Measurements from ENCODE around the gene PDE2A. TPM values are rescaled to one million over a fixed set of nuclear protein-coding genes. Genes with fewer than 3 reads are reported as not detected.

Gene PDE2A
- total and polyA plus RNA-seq, 7 donors = 6.0 to 20.1 (median 8.8) TPM

- DNase-seq = no peak
- Histone ChIP-seq H3K9me3 (no peaks in the 10 kb centered on the region), H3K4me3 (no peak overlapping the region), H3K36me3 (ENCODE audit: insufficient read depth in 1 of 2, low read depth in 1 of 2) (no peaks in the 10 kb centered on the region), H3K27me3 (ENCODE audit: insufficient read depth in 3 of 3, low read length in 2 of 3) (peaks cover 0 to 10% (median 0%) of the 10 kb centered on the region in 3 donors), H3K27ac (no peak overlapping the region), H3K4me1 (peaks cover 7% of the 10 kb centered on the region)
- 86 to 93% (median 90%) methylated on average over 3 of the region's 3 CpGs for WGBS, 3 donors
- TF ChIP-seq, protein P1, sequence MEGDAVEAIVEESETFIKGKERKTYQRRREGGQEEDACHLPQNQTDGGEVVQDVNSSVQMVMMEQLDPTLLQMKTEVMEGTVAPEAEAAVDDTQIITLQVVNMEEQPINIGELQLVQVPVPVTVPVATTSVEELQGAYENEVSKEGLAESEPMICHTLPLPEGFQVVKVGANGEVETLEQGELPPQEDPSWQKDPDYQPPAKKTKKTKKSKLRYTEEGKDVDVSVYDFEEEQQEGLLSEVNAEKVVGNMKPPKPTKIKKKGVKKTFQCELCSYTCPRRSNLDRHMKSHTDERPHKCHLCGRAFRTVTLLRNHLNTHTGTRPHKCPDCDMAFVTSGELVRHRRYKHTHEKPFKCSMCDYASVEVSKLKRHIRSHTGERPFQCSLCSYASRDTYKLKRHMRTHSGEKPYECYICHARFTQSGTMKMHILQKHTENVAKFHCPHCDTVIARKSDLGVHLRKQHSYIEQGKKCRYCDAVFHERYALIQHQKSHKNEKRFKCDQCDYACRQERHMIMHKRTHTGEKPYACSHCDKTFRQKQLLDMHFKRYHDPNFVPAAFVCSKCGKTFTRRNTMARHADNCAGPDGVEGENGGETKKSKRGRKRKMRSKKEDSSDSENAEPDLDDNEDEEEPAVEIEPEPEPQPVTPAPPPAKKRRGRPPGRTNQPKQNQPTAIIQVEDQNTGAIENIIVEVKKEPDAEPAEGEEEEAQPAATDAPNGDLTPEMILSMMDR (IDR thresholded peaks at IDR 0.05) = no peak
- no peak for ATAC-seq
- intact Hi-C loops (cut with DNase I) = loop anchor here in 1 of 2 donors (10.0 kb wide), 1 partner anchor 171 kb away; no protein-coding TSS in a partner anchor
These were observed 28.2 kb downstream of the PDE2A start for GRCh38 chr11:72646024-72646423.

DNA sequence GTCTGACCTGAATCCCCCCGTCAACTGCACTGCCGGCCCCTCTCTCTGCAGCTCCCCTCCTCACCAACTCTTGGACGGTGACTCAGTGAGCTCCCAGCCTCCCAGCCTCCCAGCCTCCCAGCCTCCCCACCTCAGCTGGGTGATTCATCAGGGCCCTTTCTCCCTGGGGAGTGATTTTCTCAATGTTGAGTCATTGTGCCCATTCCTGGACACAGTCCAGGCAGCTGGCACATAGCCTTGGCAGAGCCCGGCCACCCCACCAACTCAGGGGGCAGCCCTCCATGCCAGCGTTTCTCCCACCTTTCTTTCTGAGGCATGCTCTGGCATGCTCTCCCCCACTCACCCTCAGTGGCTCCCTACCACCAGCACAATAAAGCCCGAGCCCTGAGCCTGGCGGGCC is 30.7 kb downstream of the PDE2A start:
- peaks cover 7% of the 10 kb centered on the region for H3K4me1 ChIP-seq
- intact Hi-C loops (cut with DNase I) = loop anchor here (1.0 to 10.0 kb wide), 5 partner anchors 44 to 169 kb away; no protein-coding TSS in a partner anchor
- H3K27ac ChIP-seq = no peak overlapping the region
- DNase-seq (peak in 1 of 2 donors; percentile 28), ATAC-seq (peak in 2 of 4 donors; percentile 6 to 15)
- TF ChIP-seq, protein P1 (IDR thresholded peaks at IDR 0.05) = no peak
- no peaks in the 10 kb centered on the region for H3K36me3 ChIP-seq (ENCODE audit: insufficient read depth in 1 of 2, low read depth in 1 of 2)
- H3K4me3 ChIP-seq = no peak overlapping the region
- H3K27me3 ChIP-seq (ENCODE audit: insufficient read depth in 3 of 3, low read length in 2 of 3) = peaks cover 0 to 17% (median 0%) of the 10 kb centered on the region in 3 donors
- no peaks in the 10 kb centered on the region for H3K9me3 ChIP-seq
- 69 to 84% (median 70%) methylated on average over 7 of the region's 7 CpGs for WGBS, 3 donors

GRCh38 chr11:72642884-72643522 is 31.2 kb downstream of the PDE2A start:
- TF ChIP-seq, protein P1 (IDR thresholded peaks at IDR 0.05) = peak; percentile 98
- Histone ChIP-seq H3K36me3 (ENCODE audit: insufficient read depth in 1 of 2, low read depth in 1 of 2) (no peaks in the 10 kb centered on the region), H3K9me3 (no peaks in the 10 kb centered on the region), H3K4me1 (peaks cover 7% of the 10 kb centered on the region), H3K27me3 (ENCODE audit: insufficient read depth in 3 of 3, low read length in 2 of 3) (peaks cover 0 to 17% (median 0%) of the 10 kb centered on the region in 3 donors), H3K4me3 (peak overlapping the region; percentile 72), H3K27ac (peak overlapping the region; percentile 46)
- intact Hi-C loops (cut with DNase I) = loop anchor here (1.0 to 10.0 kb wide), 5 partner anchors 44 to 168 kb away; no protein-coding TSS in a partner anchor
- WGBS, 3 donors = 1 to 3% (median 2%) methylated on average over 37 to 59 of the region's 59 CpGs
- ATAC-seq (peak; percentile 79 to 91 (median 87)), DNase-seq (peak; percentile 68 to 80)

- H3K9me3 ChIP-seq = no peaks in the 10 kb centered on the region
- peaks cover 7% of the 10 kb centered on the region for H3K4me1 ChIP-seq
- intact Hi-C loops (cut with DNase I) = loop anchor here (2.0 to 10.0 kb wide), 3 partner anchors 43 to 167 kb away; no protein-coding TSS in a partner anchor
- ATAC-seq = peak; percentile 56 to 80 (median 70)
- peak; percentile 49 to 71 for DNase-seq
- TF ChIP-seq, protein P1 (IDR thresholded peaks at IDR 0.05) = no peak
- no peaks in the 10 kb centered on the region for H3K36me3 ChIP-seq (ENCODE audit: insufficient read depth in 1 of 2, low read depth in 1 of 2)
- peaks cover 0 to 17% (median 0%) of the 10 kb centered on the region in 3 donors for H3K27me3 ChIP-seq (ENCODE audit: insufficient read depth in 3 of 3, low read length in 2 of 3)
- WGBS, 3 donors = 2 to 5% (median 3%) methylated on average over 24 to 83 of the region's 85 CpGs
- peak overlapping the region; percentile 72 for H3K4me3 ChIP-seq
- H3K27ac ChIP-seq = peak overlapping the region; percentile 46
These were observed 32.0 kb downstream of the PDE2A start for GRCh38 chr11:72642043-72642883.

All from psoas muscle (tissue), 8 donors.